ENCODE results near the gene BPIFB4. TPM values are rescaled to one million over a fixed set of nuclear protein-coding genes. Genes with fewer than 3 reads are reported as not detected.
"Not testable (repeated sequence)": the region's sequence is repeated elsewhere in the genome, so short reads cannot be mapped to it uniquely, and the experiment has no call there.

Gene BPIFB4
- total RNA-seq, 1 donor from 2014 or later: not detected

GRCh38 chr20:33108661-33109060, 29.2 kb downstream of the BPIFB4 start:
- no peak overlapping the region for H3K9ac ChIP-seq (ENCODE audit: low read depth in 1 of 3, low read length in 3 of 3)
- no peaks in the 10 kb centered on the region for H3K9me3 ChIP-seq (ENCODE audit: control insufficient read depth in 3 of 3, low read length in 3 of 3)
- H3K27me3 ChIP-seq (ENCODE audit: control insufficient read depth in 3 of 3, insufficient read depth in 3 of 3, low read length in 3 of 3): peaks cover 0 to 24% (median 9%) of the 10 kb centered on the region in 3 donors
- H3K36me3 ChIP-seq (ENCODE audit: control insufficient read depth in 3 of 3, insufficient read depth in 3 of 3, low read length in 3 of 3): no peaks in the 10 kb centered on the region
- no peak overlapping the region for H3K27ac ChIP-seq (ENCODE audit: low read depth, low read length)
- no peaks in the 10 kb centered on the region for H3K4me1 ChIP-seq (ENCODE audit: control insufficient read depth in 3 of 3, insufficient read depth in 3 of 3, low read length in 3 of 3)
- no peak overlapping the region for H3K4me3 ChIP-seq (ENCODE audit: low read length in 3 of 3)

GRCh38 chr20:33110147-33110825, 30.8 kb downstream of the BPIFB4 start:
- no peak overlapping the region for H3K27ac ChIP-seq (ENCODE audit: low read depth, low read length)
- H3K27me3 ChIP-seq (ENCODE audit: control insufficient read depth in 3 of 3, insufficient read depth in 3 of 3, low read length in 3 of 3): peaks cover 0 to 18% (median 0%) of the 10 kb centered on the region in 3 donors
- no peaks in the 10 kb centered on the region for H3K36me3 ChIP-seq (ENCODE audit: control insufficient read depth in 3 of 3, insufficient read depth in 3 of 3, low read length in 3 of 3)
- no peak overlapping the region for H3K9ac ChIP-seq (ENCODE audit: low read depth in 1 of 3, low read length in 3 of 3)
- H3K9me3 ChIP-seq (ENCODE audit: control insufficient read depth in 3 of 3, low read length in 3 of 3): no peaks in the 10 kb centered on the region
- H3K4me1 ChIP-seq (ENCODE audit: control insufficient read depth in 3 of 3, insufficient read depth in 3 of 3, low read length in 3 of 3): no peaks in the 10 kb centered on the region
- H3K4me3 ChIP-seq (ENCODE audit: low read length in 3 of 3): no peak overlapping the region

GRCh38 chr20:33111306-33111705, 31.9 kb downstream of the BPIFB4 start:
- H3K27me3 ChIP-seq (ENCODE audit: control insufficient read depth in 3 of 3, insufficient read depth in 3 of 3, low read length in 3 of 3): peaks cover 0 to 15% (median 0%) of the 10 kb centered on the region in 3 donors
- no peaks in the 10 kb centered on the region for H3K4me1 ChIP-seq (ENCODE audit: control insufficient read depth in 3 of 3, insufficient read depth in 3 of 3, low read length in 3 of 3)
- H3K27ac ChIP-seq (ENCODE audit: low read depth, low read length): no peak overlapping the region
- H3K9me3 ChIP-seq (ENCODE audit: control insufficient read depth in 3 of 3, low read length in 3 of 3): no peaks in the 10 kb centered on the region
- H3K4me3 ChIP-seq (ENCODE audit: low read length in 3 of 3): no peak overlapping the region
- no peaks in the 10 kb centered on the region for H3K36me3 ChIP-seq (ENCODE audit: control insufficient read depth in 3 of 3, insufficient read depth in 3 of 3, low read length in 3 of 3)
- H3K9ac ChIP-seq (ENCODE audit: low read depth in 1 of 3, low read length in 3 of 3): no peak overlapping the region

GRCh38 chr20:33112547-33113386, 33.3 kb downstream of the BPIFB4 start:
- Histone ChIP-seq H3K4me3 (ENCODE audit: low read length in 3 of 3) (no peak overlapping the region), H3K36me3 (ENCODE audit: control insufficient read depth in 3 of 3, insufficient read depth in 3 of 3, low read length in 3 of 3) (no peaks in the 10 kb centered on the region), H3K9ac (ENCODE audit: low read depth in 1 of 3, low read length in 3 of 3) (no peak overlapping the region), H3K27me3 (ENCODE audit: control insufficient read depth in 3 of 3, insufficient read depth in 3 of 3, low read length in 3 of 3) (peaks cover 0 to 13% (median 0%) of the 10 kb centered on the region in 3 donors), H3K4me1 (ENCODE audit: control insufficient read depth in 3 of 3, insufficient read depth in 3 of 3, low read length in 3 of 3) (no peaks in the 10 kb centered on the region), H3K9me3 (ENCODE audit: control insufficient read depth in 3 of 3, low read length in 3 of 3) (no peaks in the 10 kb centered on the region), H3K27ac (ENCODE audit: low read depth, low read length) (no peak overlapping the region)

- H3K27ac ChIP-seq (ENCODE audit: low read depth, low read length): no peak overlapping the region
- peaks cover 0 to 16% (median 0%) of the 10 kb centered on the region in 3 donors for H3K27me3 ChIP-seq (ENCODE audit: control insufficient read depth in 3 of 3, insufficient read depth in 3 of 3, low read length in 3 of 3)
- no peaks in the 10 kb centered on the region for H3K9me3 ChIP-seq (ENCODE audit: control insufficient read depth in 3 of 3, low read length in 3 of 3)
- no peaks in the 10 kb centered on the region for H3K4me1 ChIP-seq (ENCODE audit: control insufficient read depth in 3 of 3, insufficient read depth in 3 of 3, low read length in 3 of 3)
- H3K9ac ChIP-seq (ENCODE audit: low read depth in 1 of 3, low read length in 3 of 3): no peak overlapping the region
- H3K36me3 ChIP-seq (ENCODE audit: control insufficient read depth in 3 of 3, insufficient read depth in 3 of 3, low read length in 3 of 3): no peaks in the 10 kb centered on the region
- no peak overlapping the region for H3K4me3 ChIP-seq (ENCODE audit: low read length in 3 of 3)
Measured at GRCh38 chr20:33113387-33113908, 34.0 kb downstream of the BPIFB4 start.

- not testable (repeated sequence) for H3K4me3 ChIP-seq (ENCODE audit: low read length in 3 of 3); H3K4me1 ChIP-seq (ENCODE audit: control insufficient read depth in 3 of 3, insufficient read depth in 3 of 3, low read length in 3 of 3)
- H3K27me3 ChIP-seq (ENCODE audit: control insufficient read depth in 3 of 3, insufficient read depth in 3 of 3, low read length in 3 of 3): peaks cover 0 to 17% (median 0%) of the 10 kb centered on the region in 3 donors
Measured at GRCh38 chr20:33115501-33115900, 36.1 kb downstream of the BPIFB4 start.

GRCh38 chr20:33119725-33120720, 40.6 kb downstream of the BPIFB4 start:
- Histone ChIP-seq H3K4me1 (ENCODE audit: control insufficient read depth in 3 of 3, insufficient read depth in 3 of 3, low read length in 3 of 3) (no peaks in the 10 kb centered on the region), H3K9ac (ENCODE audit: low read depth in 1 of 3, low read length in 3 of 3) (no peak overlapping the region), H3K36me3 (ENCODE audit: control insufficient read depth in 3 of 3, insufficient read depth in 3 of 3, low read length in 3 of 3) (no peaks in the 10 kb centered on the region), H3K9me3 (ENCODE audit: control insufficient read depth in 3 of 3, low read length in 3 of 3) (peaks cover 0 to 2% (median 0%) of the 10 kb centered on the region in 3 donors), H3K4me3 (ENCODE audit: low read length in 3 of 3) (no peak overlapping the region), H3K27me3 (ENCODE audit: control insufficient read depth in 3 of 3, insufficient read depth in 3 of 3, low read length in 3 of 3) (peaks cover 4 to 11% (median 8%) of the 10 kb centered on the region in 3 donors), H3K27ac (ENCODE audit: low read depth, low read length) (no peak overlapping the region)

More at GRCh38 chr20:33115501-33115900, 36.1 kb downstream of the BPIFB4 start:
- not testable (repeated sequence) for H3K9ac ChIP-seq (ENCODE audit: low read depth in 1 of 3, low read length in 3 of 3); H3K27ac ChIP-seq (ENCODE audit: low read depth, low read length); H3K36me3 ChIP-seq (ENCODE audit: control insufficient read depth in 3 of 3, insufficient read depth in 3 of 3, low read length in 3 of 3); H3K9me3 ChIP-seq (ENCODE audit: control insufficient read depth in 3 of 3, low read length in 3 of 3)

GRCh38 chr20:33120934-33121333, 41.5 kb downstream of the BPIFB4 start:
- H3K36me3 ChIP-seq (ENCODE audit: control insufficient read depth in 3 of 3, insufficient read depth in 3 of 3, low read length in 3 of 3): no peaks in the 10 kb centered on the region
- no peaks in the 10 kb centered on the region for H3K4me1 ChIP-seq (ENCODE audit: control insufficient read depth in 3 of 3, insufficient read depth in 3 of 3, low read length in 3 of 3)
- H3K9me3 ChIP-seq (ENCODE audit: control insufficient read depth in 3 of 3, low read length in 3 of 3): peaks cover 0 to 2% (median 0%) of the 10 kb centered on the region in 3 donors
- peaks cover 4 to 16% (median 8%) of the 10 kb centered on the region in 3 donors for H3K27me3 ChIP-seq (ENCODE audit: control insufficient read depth in 3 of 3, insufficient read depth in 3 of 3, low read length in 3 of 3)
- no peak overlapping the region for H3K9ac ChIP-seq (ENCODE audit: low read depth in 1 of 3, low read length in 3 of 3)
- no peak overlapping the region for H3K4me3 ChIP-seq (ENCODE audit: low read length in 3 of 3)
- no peak overlapping the region for H3K27ac ChIP-seq (ENCODE audit: low read depth, low read length)

- H3K9me3 ChIP-seq (ENCODE audit: control insufficient read depth in 3 of 3, low read length in 3 of 3); H3K4me1 ChIP-seq (ENCODE audit: control insufficient read depth in 3 of 3, insufficient read depth in 3 of 3, low read length in 3 of 3); H3K27ac ChIP-seq (ENCODE audit: low read depth, low read length); H3K4me3 ChIP-seq (ENCODE audit: low read length in 3 of 3); H3K36me3 ChIP-seq (ENCODE audit: control insufficient read depth in 3 of 3, insufficient read depth in 3 of 3, low read length in 3 of 3); H3K9ac ChIP-seq (ENCODE audit: low read depth in 1 of 3, low read length in 3 of 3): not testable (repeated sequence)
- peaks cover 4 to 16% (median 8%) of the 10 kb centered on the region in 3 donors for H3K27me3 ChIP-seq (ENCODE audit: control insufficient read depth in 3 of 3, insufficient read depth in 3 of 3, low read length in 3 of 3)
Measured at GRCh38 chr20:33122297-33122696, 42.9 kb downstream of the BPIFB4 start.
